GM19099 (cell line): Measurements from ENCODE around the gene EHD4.

Source experiments
- POLR2A ChIP-seq: IDR thresholded peaks from 3 replicates; pipeline ENCODE4 v1.6.1; 2011; ENCODE audit warnings: low read depth; ENCODE audit not compliant: insufficient read length; ENCODE audit errors: extremely low read depth

The EHD4 gene

DNA sequence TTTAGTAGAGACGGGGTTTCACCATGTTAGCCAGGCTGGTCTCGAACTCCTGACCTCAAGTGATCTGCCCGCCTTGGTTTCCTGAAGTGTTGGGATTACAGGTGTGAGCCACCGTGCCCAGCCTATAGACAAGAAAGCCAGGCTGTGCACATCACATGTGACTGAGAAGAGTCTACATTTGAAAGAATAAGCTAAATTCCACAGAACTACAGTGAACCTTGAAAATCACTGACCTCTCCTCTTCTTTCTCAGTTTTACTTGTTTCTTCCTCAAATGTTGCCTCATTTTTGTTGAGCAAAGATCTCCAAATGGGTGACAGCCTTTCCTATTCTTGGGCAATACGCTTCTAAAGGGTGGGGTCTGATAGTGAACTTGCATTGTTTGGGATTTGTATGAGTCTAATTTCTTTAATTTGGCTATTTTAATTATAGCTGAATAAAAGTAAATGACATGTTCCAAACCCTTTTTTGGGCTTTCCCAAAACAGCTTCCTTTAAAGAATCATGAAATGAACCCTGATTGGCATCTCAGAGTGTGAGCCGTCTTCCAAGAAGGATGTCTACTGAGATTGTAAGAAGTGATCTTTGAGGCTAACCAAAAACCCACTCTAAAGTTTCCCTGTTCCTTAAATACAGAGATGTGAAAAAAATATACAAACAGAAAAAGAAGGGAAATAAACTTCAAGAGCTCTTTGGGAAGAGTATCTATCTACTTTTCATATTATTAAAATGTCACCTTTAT is 56.9 kb downstream of the EHD4 start:
- no peak for TF ChIP-seq POLR2A

DNA sequence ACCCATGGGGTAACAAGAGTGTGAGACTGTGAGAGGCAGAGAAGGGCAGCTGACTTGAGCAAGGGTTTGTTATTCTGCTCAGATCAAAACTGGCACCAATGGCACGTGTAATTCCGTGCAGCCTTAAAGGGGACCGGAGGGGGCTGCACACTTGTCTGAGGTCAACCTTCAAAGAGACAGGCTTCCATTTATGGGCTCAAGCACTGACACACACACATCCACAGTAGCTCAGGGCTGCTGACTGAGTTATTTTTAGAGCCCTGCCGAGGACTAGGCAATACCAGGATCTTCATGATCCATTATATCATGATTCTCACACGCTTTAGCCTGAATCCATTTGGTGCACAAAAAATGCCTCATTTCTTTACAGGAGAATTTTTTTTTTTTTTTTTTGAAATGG is 57.9 kb downstream of the EHD4 start:
- no peak for TF ChIP-seq POLR2A

DNA sequence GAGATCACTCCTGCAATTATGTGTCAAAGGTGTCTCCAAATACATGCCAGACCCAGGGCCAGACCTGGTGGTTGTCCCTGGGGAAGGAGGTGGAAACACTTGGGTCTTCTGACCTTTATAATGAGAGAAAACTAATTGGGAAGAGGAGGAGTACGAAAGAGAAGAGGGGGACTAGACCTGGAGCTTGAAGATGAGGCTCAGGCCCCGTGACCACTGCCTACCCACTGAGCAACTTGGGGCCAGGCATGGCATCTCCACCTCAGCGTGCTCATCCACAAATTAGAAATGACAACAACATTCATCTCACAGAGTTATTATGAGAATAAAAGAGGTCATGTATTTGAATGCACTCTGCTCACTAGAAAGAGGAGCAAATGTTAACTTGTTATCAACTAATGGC is 59.1 kb downstream of the EHD4 start:
- TF ChIP-seq POLR2A = no peak

DNA sequence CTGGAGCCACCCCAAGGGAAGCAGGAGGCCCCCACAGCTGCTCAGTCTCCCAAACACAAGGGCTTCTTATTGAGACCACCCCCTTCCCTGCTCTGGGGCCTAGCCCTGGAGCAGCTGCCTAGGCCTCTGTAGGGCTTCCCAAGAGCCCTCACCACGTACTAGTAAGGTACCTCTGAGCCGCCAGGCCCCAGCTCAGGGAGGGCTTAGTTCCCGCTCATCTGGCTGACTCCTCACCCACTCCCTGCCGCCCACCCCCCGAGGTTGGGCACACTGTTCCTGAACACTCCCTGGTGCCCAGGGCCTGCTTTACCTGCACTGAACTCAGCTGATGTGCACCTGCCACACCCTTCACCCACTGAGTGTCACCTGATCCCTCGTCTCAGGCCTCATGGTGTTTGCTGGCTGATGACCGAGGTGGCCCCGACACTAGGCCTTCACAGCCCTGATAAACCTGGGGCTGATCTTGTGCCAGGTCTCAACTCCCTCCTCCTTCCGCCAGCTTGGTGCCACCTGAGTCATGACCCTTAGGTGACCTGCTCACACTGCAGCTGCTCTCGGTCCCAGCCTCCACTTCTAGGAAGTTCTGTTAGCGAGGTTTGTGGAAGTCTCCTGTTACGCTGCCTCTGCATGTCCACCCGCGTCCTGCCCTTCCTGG is 60.5 kb downstream of the EHD4 start:
- no peak for TF ChIP-seq POLR2A

DNA sequence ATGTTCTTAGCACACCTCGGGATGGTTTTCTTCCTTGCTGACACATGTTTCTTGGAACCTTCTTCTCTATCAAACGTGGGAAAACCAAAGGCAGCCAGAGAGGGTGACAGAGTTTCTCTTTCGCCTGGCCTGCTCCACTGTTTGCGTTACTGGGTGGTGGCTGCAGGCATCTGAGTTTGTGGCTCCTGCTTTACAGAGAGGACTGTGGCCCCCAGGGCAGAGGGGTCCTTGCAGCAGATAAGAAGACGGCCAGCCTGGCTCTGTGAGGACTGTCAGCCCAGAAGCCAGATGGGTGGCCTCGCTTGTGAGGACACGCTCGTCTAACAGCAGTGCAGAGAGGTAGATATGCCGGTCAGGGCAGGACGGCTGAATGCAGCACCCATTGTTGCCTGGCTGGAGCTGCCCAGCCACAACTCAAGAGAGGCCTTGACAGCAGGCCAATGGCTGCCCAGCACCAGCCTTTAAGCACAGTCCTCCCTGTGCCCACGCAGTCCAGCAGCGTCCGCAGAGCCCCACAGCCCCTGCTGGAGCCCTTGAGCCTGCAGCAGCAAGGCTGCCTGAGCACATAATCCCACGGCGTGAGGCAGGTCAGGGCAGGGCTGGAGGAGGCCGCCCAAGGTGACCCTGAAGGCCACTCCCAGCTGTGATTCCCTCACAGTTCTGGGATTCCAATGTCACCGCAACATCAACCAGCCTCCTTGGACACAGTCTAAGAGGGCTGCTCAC is 63.5 kb downstream of the EHD4 start:
- no peak for TF ChIP-seq POLR2A

DNA sequence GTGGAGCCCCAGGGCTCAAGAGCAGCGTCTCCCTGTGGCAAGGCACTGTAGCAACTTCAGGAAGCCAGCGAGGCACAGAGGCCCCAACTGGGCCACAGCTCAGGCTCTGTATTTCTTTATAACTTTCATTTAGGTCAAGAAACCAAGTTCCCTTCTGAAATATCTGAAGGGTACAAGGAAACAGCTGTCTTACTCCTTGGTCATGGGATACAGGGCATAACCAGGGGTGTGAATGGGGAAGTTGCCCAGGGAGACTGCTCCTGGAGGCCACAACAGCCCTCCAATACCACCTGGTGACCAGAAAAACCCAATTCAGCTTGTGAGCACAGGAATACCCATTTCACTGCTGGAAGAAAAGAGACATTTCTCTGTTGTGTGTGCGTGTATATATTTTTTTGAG is 65.2 kb downstream of the EHD4 start:
- no peak for TF ChIP-seq POLR2A

DNA sequence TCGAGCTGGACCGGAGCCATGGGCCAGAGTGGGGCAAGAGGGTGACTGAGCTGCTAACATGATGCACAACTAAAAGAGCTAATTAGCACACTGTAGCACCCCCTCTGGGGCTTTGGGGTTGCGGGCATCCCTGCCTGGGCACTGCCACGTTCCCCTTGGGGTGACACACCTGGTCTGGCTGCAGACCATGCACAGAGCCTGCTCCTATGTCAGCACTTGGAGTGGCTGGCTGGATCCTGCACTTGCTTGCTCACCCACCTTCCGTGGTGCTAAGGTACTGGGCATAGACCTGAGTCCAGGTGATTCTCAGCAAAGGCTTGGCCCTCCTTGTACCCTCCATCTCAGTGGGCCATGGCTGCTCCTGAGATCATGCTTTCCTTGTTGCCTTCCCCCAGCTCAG is 65.7 kb downstream of the EHD4 start:
- no peak for TF ChIP-seq POLR2A

DNA sequence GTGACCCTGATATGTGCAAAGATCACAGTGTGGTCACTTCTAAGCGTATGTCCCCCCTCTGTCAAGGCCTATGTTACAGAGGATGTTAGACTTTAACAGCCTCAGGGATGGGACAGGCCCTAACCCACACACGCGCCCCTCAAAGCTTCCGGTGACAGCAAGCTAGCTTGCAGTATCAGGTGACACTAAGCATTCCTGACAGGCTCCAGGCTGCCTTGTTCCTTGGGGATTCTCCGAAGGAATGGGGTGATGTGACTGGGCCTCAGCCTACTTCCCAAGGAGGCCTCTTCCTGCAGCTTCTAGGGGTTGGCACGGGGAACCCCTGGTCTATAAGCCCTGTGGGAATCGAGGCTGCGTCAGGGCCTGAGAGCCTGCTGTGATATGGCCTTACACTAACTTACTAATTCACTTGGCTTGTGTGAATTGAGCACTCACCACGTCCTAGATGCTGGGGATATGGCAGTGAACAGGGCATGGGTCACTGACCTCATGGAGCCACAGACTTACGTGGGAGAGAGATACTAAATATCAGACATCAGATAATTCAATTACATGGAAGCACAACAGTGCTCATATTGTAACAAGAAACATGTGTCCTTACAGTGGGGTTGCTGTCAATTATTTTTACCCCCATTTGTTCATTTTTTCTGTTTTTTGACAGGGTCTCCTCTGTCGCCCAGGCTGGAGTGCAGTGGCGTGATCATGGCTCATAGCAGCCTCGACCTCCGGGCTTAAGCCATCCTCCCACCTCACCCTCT is 67.1 kb downstream of the EHD4 start:
- no peak for TF ChIP-seq POLR2A

DNA sequence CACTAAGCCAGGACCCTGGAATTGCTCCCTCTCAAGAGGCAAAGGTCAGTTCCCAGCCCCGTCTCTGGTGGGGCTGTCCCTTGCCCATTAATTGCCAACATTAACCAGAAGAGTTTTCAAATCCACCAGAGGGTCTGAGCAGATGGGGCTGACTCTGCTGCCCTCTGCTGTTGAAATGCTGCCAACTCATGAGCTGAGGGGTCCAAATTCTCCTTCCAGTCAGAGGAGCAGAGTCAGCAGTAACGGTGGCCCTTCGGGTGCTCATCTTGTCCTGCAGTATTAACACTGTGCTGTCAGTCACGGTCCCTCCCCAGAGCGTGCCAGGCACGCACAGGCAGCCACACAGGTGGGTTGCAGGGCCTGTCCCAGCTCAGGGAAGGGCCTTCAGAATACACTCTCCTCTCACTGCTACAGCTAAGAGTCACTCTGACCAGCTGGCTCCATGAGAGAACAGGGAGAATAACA is 67.8 kb downstream of the EHD4 start:
- TF ChIP-seq POLR2A = no peak

DNA sequence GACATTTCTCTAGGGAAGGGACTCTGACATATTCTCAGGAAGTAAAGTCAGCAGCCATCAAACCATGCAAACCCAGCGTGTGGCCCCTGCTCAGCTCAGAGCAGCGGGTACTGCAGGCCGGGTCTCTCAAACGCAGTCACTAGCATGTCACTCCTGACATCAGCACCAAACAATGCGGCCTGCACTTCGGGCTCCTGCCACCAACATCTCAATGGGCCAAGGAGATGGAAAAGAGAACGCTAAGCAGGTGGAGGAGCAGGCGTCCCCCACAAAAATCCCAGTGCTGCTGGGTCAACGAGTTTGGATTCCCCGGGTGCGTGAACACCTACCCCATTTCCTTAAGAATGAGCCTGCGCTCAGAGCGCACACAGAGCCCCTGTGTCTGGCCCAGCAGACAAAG is 68.6 kb downstream of the EHD4 start:
- no peak for TF ChIP-seq POLR2A

DNA sequence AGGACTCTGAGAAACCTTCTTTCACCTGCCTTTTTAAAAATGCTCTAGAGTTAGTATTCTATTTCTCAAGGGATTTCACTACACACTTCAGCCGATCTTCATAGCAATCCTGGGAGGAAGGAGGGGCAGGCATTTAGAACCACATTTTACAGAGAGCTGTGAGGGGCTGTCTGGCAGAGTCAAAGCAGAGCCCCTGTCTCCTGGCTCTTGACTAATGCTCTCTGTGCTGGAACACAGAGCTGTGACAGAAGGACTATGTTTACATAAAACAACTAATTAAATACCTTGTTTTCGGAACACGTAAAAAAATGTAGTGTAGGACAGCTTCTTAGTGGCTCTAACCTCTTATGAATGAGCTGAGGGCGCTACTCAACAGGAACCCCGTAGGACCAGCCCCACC is 70.9 kb downstream of the EHD4 start:
- no peak for TF ChIP-seq POLR2A

DNA sequence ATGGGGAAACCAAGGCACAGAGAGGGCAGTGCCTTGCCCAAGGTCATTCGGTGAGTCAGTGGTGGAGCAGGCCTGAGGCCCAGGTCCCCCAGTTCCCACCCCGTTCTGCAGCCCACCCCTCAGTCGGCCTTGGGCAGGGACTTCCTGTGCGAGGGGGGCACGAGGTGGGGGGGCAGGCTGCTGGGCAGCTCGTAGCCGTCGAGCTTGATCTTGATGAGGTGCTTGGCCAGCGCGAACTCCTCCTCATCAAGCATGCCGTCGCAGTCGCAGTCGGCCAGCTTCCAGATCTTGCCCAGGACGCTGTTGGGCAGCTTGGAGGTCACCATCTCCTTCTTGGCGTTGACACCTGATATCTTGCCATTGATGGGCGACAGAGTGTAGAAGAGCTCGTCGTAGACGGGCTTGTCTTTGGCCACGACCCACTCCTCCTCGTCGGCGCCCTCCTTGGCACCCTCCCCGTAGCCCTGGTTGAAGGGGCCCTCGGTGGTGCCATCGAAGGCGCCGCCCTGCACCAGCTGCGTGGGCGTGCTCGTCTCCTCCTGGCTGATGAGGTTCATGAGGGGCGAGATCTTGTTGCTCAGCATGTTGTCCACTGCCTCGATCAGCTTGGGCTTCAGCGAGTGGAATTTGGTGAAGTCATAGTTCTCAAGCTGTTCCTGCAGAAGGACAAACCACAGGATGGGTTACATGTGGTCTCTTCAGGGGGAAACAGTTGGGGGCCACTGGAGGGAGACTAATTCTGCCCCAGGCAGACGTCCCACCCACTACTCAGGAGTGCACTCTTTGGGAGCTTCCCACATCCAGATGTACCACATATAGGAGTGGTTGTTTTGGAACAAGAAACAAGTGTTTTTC is 71.6 kb downstream of the EHD4 start:
- TF ChIP-seq POLR2A = no peak

DNA sequence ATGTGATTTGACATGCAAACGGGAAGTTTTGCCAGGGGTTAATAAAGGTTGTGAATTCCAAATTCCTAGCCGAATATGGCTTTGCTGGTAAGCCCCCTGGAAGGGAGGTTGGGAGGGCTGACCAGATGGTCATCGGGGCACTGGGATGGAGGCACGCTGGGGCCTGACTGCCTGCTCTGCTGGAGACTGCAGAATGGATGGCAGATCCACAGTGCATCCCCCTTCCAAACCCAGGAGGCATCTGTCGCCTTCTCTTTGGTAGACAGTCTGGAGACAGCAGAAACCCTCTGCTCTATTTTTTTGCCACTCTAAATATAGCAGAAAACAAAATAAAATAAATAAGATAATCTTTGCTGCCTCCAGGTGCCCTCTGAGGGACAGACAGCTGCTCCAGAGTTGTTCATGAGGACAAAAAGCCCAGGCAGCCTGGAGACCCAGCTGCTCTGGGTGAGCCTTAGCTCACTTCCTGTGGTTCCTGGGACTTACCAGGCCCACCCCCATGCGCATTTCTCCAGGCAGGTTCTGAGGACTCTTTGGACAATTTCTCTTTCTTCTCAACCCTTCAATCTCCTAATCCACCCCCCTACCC is 72.4 kb downstream of the EHD4 start:
- TF ChIP-seq POLR2A = no peak

DNA sequence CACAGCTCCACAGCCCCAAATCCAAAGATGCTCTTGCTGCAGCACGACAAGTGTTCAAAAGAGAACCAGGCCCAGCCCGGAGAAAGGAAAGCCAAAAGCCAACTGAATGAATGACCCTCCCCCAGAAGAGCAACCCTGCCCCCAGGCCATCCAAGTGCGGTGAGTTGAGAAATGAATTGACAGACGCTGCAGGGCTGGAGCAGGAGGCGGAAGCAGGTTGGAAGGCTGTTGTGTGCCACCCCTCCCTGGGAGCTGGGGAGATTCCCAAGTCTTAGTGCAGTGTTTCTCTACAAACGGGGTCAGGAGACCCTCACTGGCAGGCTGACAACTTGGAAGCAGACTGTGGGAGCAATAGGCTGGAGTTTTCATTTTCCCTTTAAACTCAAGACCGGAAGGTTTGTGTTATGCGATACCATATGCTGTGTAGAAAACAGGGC is 75.0 kb downstream of the EHD4 start:
- no peak for TF ChIP-seq POLR2A
